22Rv1 (cell line): ENCODE measurements around the gene RPLP1.

Experiments
- H3K27ac ChIP-seq: fragments of 450-650 bp; 2 replicates; pipeline ENCODE4 v1.5.1; 2017
- CTCF ChIP-seq: fragments of 450-650 bp; IDR thresholded peaks from 2 replicates; pipeline ENCODE4 v1.5.1; 2017; ENCODE audit warnings: mild to moderate bottlenecking
- ZFX ChIP-seq: fragments of 450-650 bp; IDR thresholded peaks from 2 replicates; pipeline ENCODE4 v1.6.1; 2017; ENCODE audit warnings: antibody characterized with exemption, borderline replicate concordance

RPLP1 gene

GRCh38 chr15:69422336-69422895 lies 30.2 kb upstream of the RPLP1 start:
- TF ChIP-seq ZFX (no peak), CTCF (no peak)

GRCh38 chr15:69424001-69424400 lies 28.6 kb upstream of the RPLP1 start:
- no peak for TF ChIP-seq ZFX
- TF ChIP-seq CTCF: no peak
- H3K27ac ChIP-seq: no peak overlapping the region

More at GRCh38 chr15:69422336-69422895, 30.2 kb upstream of the RPLP1 start:
- no peak overlapping the region for H3K27ac ChIP-seq

GRCh38 chr15:69424748-69425413 lies 27.7 kb upstream of the RPLP1 start:
- TF ChIP-seq CTCF (no peak), ZFX (no peak)
- H3K27ac ChIP-seq: no peak overlapping the region

- no peak overlapping the region for H3K27ac ChIP-seq
- TF ChIP-seq CTCF (no peak), ZFX (no peak)
Observed at GRCh38 chr15:69433831-69434230, 18.8 kb upstream of the RPLP1 start.

- TF ChIP-seq ZFX (no peak), CTCF (no peak)
- H3K27ac ChIP-seq: no peak overlapping the region
Observed at GRCh38 chr15:69434238-69434637, 18.4 kb upstream of the RPLP1 start.

- TF ChIP-seq ZFX (no peak), CTCF (no peak)
- no peak overlapping the region for H3K27ac ChIP-seq
Observed at GRCh38 chr15:69434679-69435078, 17.9 kb upstream of the RPLP1 start.

GRCh38 chr15:69435985-69436384 lies 16.6 kb upstream of the RPLP1 start:
- no peak for TF ChIP-seq CTCF
- TF ChIP-seq ZFX: no peak
- no peak overlapping the region for H3K27ac ChIP-seq
